ENCODE measurements around the gene USP9Y. TPM values are rescaled to one million over a fixed set of nuclear protein-coding genes. Genes with fewer than 3 reads are reported as not detected.

Gene USP9Y
- total RNA-seq, 1 experiment from 2014 or later: 29.1 TPM

GRCh38 chrY:12826791-12827190, 125.8 kb downstream of the USP9Y start:
- DNase-seq (ENCODE audit: low spot score) (no peak), ATAC-seq (no peak)
- Mint-ChIP-seq H3K4me1 (no peaks in the 10 kb centered on the region), H3K27me3 (ENCODE audit: low read depth) (no peaks in the 10 kb centered on the region), H3K4me3 (no peak overlapping the region), H3K9me3 (no peaks in the 10 kb centered on the region), H3K36me3 (peaks cover 8% of the 10 kb centered on the region), H3K27ac (no peak overlapping the region)
- CTCF ChIA-PET: no interaction called here
- TF ChIP-seq FOXP1 (CRISPR knock-in tag; IDR thresholded peaks at IDR 0.05; ENCODE audit: borderline replicate concordance) (no peak), E2F1 (CRISPR knock-in tag; IDR thresholded peaks at IDR 0.05) (no peak), CREB1 (CRISPR knock-in tag; IDR thresholded peaks at IDR 0.05) (no peak), USF2 (CRISPR knock-in tag; IDR thresholded peaks at IDR 0.05) (no peak), ETV6 (CRISPR knock-in tag; IDR thresholded peaks at IDR 0.05) (no peak), ARID4B (CRISPR knock-in tag; IDR thresholded peaks at IDR 0.05; ENCODE audit: borderline replicate concordance) (no peak), GABPB1 (CRISPR knock-in tag; IDR thresholded peaks at IDR 0.05) (no peak), ZNF416 (CRISPR knock-in tag; IDR thresholded peaks at IDR 0.05) (no peak), KAT7 (CRISPR knock-in tag; IDR thresholded peaks at IDR 0.05; ENCODE audit: borderline replicate concordance) (no peak), ZMAT4 (CRISPR knock-in tag; IDR thresholded peaks at IDR 0.05) (no peak), CBFB (CRISPR knock-in tag; IDR thresholded peaks at IDR 0.05; ENCODE audit: low read depth) (no peak), TP53 (CRISPR knock-in tag; IDR thresholded peaks at IDR 0.05) (no peak), NR2C2 (CRISPR knock-in tag; IDR thresholded peaks at IDR 0.05) (no peak), ZNF263 (CRISPR knock-in tag; IDR thresholded peaks at IDR 0.05; ENCODE audit: low read depth) (no peak)
- POLR2A ChIA-PET: no interaction called here

GRCh38 chrY:12833284-12833683, 132.3 kb downstream of the USP9Y start:
- Mint-ChIP-seq H3K4me1 (no peaks in the 10 kb centered on the region), H3K36me3 (peaks cover 3% of the 10 kb centered on the region; the same call in 1 of the 2 replicates), H3K27ac (no peak overlapping the region), H3K27me3 (ENCODE audit: low read depth) (no peaks in the 10 kb centered on the region), H3K4me3 (no peak overlapping the region), H3K9me3 (no peaks in the 10 kb centered on the region)
- CTCF ChIA-PET: no interaction called here
- POLR2A ChIA-PET: no interaction called here
- ATAC-seq (no peak), DNase-seq (ENCODE audit: low spot score) (no peak)
- TF ChIP-seq PRRX2 (CRISPR knock-in tag; IDR thresholded peaks at IDR 0.05): no peak
- no peak for TF ChIP-seq MXD4 (CRISPR knock-in tag; IDR thresholded peaks at IDR 0.05; ENCODE audit: borderline replicate concordance)

GRCh38 chrY:12837550-12837949, 136.5 kb downstream of the USP9Y start:
- ATAC-seq: no peak
- H3K4me3 Mint-ChIP-seq: no peak overlapping the region
- no peak overlapping the region for H3K27ac Mint-ChIP-seq
- ChIA-PET CTCF (no interaction called here), POLR2A (no interaction called here)
- H3K36me3 Mint-ChIP-seq: peaks cover 8% of the 10 kb centered on the region; the same call in 1 of the 2 replicates
- no peak for DNase-seq (ENCODE audit: low spot score)
- no peaks in the 10 kb centered on the region for H3K9me3 Mint-ChIP-seq
- H3K4me1 Mint-ChIP-seq: no peaks in the 10 kb centered on the region
- H3K27me3 Mint-ChIP-seq (ENCODE audit: low read depth): no peaks in the 10 kb centered on the region
- no peak for TF ChIP-seq FOXP4 (CRISPR knock-in tag; IDR thresholded peaks at IDR 0.05)
- TF ChIP-seq GTF2I (CRISPR knock-in tag; conservative IDR thresholded peaks at IDR 0.05): no peak
- TF ChIP-seq SP1 (CRISPR knock-in tag; conservative IDR thresholded peaks at IDR 0.05): no peak
- no peak for TF ChIP-seq GRHL2 (CRISPR knock-in tag; IDR thresholded peaks at IDR 0.05; ENCODE audit: insufficient replicate concordance, severe bottlenecking)
- TF ChIP-seq TEAD1 (CRISPR knock-in tag; IDR thresholded peaks at IDR 0.05): no peak
- TF ChIP-seq ATF3 (CRISPR knock-in tag; conservative IDR thresholded peaks at IDR 0.05): no peak
- no peak for TF ChIP-seq HMGA2 (CRISPR knock-in tag; IDR thresholded peaks at IDR 0.05)
